Hepatocyte (in vitro differentiated cells): Measurements from ENCODE around the gene CCDC120. TPM values are rescaled to one million over a fixed set of nuclear protein-coding genes. Genes with fewer than 3 reads are reported as not detected.
A peak's percentile ranks its signal among the peaks of the same experiment; 100 is the strongest.

ENCODE experiments used
- DNase-seq: peaks from one replicate; pipeline ENCODE4 v3.0.0-alpha.2; 2016; ENCODE audit warnings: low spot score
- H2AFZ ChIP-seq: fragments of 200-600 bp; sonication (generic); 2 replicates; pipeline ENCODE4 v1.6.0; 2016; ENCODE audit warnings: antibody characterized with exemption, mild to moderate bottlenecking
- H3K27ac ChIP-seq: fragments of 200-600 bp; sonication (generic); 2 replicates; pipeline ENCODE4 v1.5.1; 2016; ENCODE audit warnings: mild to moderate bottlenecking
- H3K27me3 ChIP-seq: fragments of 200-600 bp; sonication (generic); 2 replicates; pipeline ENCODE4 v1.6.1; 2016
- H3K36me3 ChIP-seq: fragments of 200-600 bp; sonication (generic); replicated peaks from 2 replicates; pipeline ENCODE4 v1.5.1; 2016; ENCODE audit warnings: low read depth; ENCODE audit not compliant: insufficient read depth
- H3K4me1 ChIP-seq: fragments of 200-600 bp; sonication (generic); 2 replicates; pipeline ENCODE4 v1.5.1; 2016; ENCODE audit warnings: mild to moderate bottlenecking, moderate library complexity; ENCODE audit not compliant: insufficient read depth
- H3K4me2 ChIP-seq: fragments of 200-600 bp; sonication (generic); 2 replicates; pipeline ENCODE4 v1.6.0; 2016
- H3K4me3 ChIP-seq: fragments of 200-600 bp; sonication (generic); 2 replicates; pipeline ENCODE4 v1.5.1; 2016; ENCODE audit warnings: mild to moderate bottlenecking
- H3K79me2 ChIP-seq: fragments of 200-600 bp; sonication (generic); 2 replicates; pipeline ENCODE4 v1.6.0; 2017; ENCODE audit warnings: mild to moderate bottlenecking
- H3K9me2 ChIP-seq: fragments of 200-600 bp; sonication (generic); replicated peaks from 2 replicates; pipeline ENCODE4 v1.6.0; 2017; ENCODE audit warnings: mild to moderate bottlenecking; ENCODE audit not compliant: insufficient read depth
- H3K9me3 ChIP-seq: fragments of 200-600 bp; sonication (generic); 2 replicates; pipeline ENCODE4 v1.5.1; 2016; ENCODE audit warnings: low read depth, mild to moderate bottlenecking
- H4K20me1 ChIP-seq: fragments of 200-600 bp; sonication (generic); 2 replicates; pipeline ENCODE4 v1.6.0; 2016; ENCODE audit warnings: mild to moderate bottlenecking; ENCODE audit not compliant: insufficient read depth, poor library complexity, severe bottlenecking
- EZH2 ChIP-seq: fragments of 200-600 bp; sonication (generic); IDR thresholded peaks from 2 replicates; pipeline ENCODE4 v1.6.1; 2016; ENCODE audit warnings: antibody characterized with exemption, mild to moderate bottlenecking, borderline replicate concordance
- EZH2phosphoT487 ChIP-seq: fragments of 200-600 bp; sonication (generic); IDR thresholded peaks from one replicate; pipeline ENCODE4 v1.6.1; 2018; ENCODE audit warnings: antibody characterized with exemption, mild to moderate bottlenecking, low read depth, moderate library complexity; ENCODE audit not compliant: unreplicated experiment, severe bottlenecking
- WGBS: methylation state at CpG from one replicate; pipeline ENCODE4 v1.1.6; 2016; ENCODE audit warnings: low lambda C conversion rate; ENCODE audit errors: missing lambda C conversion rate; 5-methylcytosine and 5-hydroxymethylcytosine counted together
- polyA plus RNA-seq: library from polyadenylated mRNA; unstranded; fragments of >200 nt; fragmentation: Nextera tagmentation; extraction: Ambion mirVana; gene quantifications from 2 replicates; pipeline ENCODE4 v1.2.1, GENCODE V29; 2016
- total RNA-seq: library from RNA; depleted of rRNA; stranded (reverse); fragments of >200 nt; gene quantifications from 2 replicates; pipeline ENCODE4 v1.2.3, GENCODE V29; 2014
- TF ChIP-seq, protein P1 (sequence below): fragments of 200-600 bp; sonication (generic); IDR thresholded peaks from 2 replicates; pipeline ENCODE4 v1.5.1; 2016; ENCODE audit warnings: antibody characterized with exemption, mild to moderate bottlenecking; ENCODE audit not compliant: poor library complexity

Gene CCDC120
- total and polyA plus RNA-seq, 2 experiments from 2014 or later = 7.0 to 19.1 TPM

DNA sequence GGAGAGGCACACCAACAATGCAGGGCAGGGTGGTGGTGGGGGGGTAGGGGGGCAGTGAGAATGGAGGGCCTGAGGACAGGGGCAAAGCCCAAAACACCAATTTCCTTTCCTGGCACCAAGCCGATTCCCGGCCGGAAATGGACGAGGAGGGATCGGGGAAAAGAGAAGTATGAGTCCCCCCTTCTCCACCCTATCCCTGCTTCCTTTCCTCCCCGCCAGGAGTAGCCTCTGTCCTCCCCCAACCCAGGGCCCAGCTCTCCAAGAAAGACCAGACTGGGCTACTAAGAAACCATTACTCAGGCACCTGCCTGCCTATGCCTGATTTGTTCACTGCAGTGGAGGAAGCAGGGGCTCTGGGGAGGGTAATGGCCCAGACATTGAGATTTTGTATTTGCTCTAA is 402 bp downstream of the CCDC120 start:
- no peaks in the 10 kb centered on the region for H3K4me1 ChIP-seq
- no peaks in the 10 kb centered on the region for H3K27me3 ChIP-seq
- peak overlapping the region; percentile 93 for H3K27ac ChIP-seq
- no peaks in the 10 kb centered on the region for H3K9me2 ChIP-seq
- no peaks in the 10 kb centered on the region for H3K9me3 ChIP-seq
- no peaks in the 10 kb centered on the region for H4K20me1 ChIP-seq
- H3K79me2 ChIP-seq = peaks cover 4% of the 10 kb centered on the region
- peak overlapping the region; percentile 66 for H3K4me2 ChIP-seq
- no peak overlapping the region for H2AFZ ChIP-seq
- WGBS = 48% methylated on average over 2 of the region's 6 CpGs
- no peaks in the 10 kb centered on the region for H3K36me3 ChIP-seq
- H3K4me3 ChIP-seq = peak overlapping the region; percentile 58
- TF ChIP-seq EZH2phosphoT487 (no peak), EZH2 (no peak)
- TF ChIP-seq, protein P1, sequence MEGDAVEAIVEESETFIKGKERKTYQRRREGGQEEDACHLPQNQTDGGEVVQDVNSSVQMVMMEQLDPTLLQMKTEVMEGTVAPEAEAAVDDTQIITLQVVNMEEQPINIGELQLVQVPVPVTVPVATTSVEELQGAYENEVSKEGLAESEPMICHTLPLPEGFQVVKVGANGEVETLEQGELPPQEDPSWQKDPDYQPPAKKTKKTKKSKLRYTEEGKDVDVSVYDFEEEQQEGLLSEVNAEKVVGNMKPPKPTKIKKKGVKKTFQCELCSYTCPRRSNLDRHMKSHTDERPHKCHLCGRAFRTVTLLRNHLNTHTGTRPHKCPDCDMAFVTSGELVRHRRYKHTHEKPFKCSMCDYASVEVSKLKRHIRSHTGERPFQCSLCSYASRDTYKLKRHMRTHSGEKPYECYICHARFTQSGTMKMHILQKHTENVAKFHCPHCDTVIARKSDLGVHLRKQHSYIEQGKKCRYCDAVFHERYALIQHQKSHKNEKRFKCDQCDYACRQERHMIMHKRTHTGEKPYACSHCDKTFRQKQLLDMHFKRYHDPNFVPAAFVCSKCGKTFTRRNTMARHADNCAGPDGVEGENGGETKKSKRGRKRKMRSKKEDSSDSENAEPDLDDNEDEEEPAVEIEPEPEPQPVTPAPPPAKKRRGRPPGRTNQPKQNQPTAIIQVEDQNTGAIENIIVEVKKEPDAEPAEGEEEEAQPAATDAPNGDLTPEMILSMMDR = no peak
- no peak for DNase-seq

DNA sequence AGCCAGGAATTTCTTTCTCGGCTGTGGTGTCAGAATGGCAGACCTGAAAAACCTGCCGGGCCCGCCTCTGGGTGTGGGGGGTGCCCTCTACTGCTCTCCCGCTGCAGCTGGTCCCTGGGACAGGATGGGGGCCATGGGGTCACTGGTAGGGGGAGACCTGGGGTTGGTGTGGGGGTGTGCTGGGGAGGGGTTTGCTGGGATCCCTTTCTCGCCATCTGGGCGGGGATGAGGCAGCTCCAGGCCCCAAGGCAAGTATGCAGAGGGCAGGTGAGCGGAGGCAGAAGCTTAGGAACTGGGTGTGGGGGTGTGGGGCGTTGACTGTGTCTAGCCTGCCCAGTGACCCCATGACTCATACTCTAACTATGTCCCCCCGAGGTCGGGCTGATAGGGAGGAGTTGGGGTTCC is 884 bp downstream of the CCDC120 start:
- H3K79me2 ChIP-seq = peaks cover 4% of the 10 kb centered on the region
- DNase-seq = peak; percentile 61
- H3K9me3 ChIP-seq = no peaks in the 10 kb centered on the region
- peak overlapping the region; percentile 24 for H3K4me3 ChIP-seq
- H3K27ac ChIP-seq = peak overlapping the region; percentile 93
- H3K36me3 ChIP-seq = no peaks in the 10 kb centered on the region
- H3K27me3 ChIP-seq = no peaks in the 10 kb centered on the region
- no peaks in the 10 kb centered on the region for H3K4me1 ChIP-seq
- H4K20me1 ChIP-seq = no peaks in the 10 kb centered on the region
- no peak for TF ChIP-seq EZH2
- TF ChIP-seq EZH2phosphoT487 = no peak
- TF ChIP-seq, protein P1 = no peak
- peak overlapping the region; percentile 66 for H3K4me2 ChIP-seq
- no peak overlapping the region for H2AFZ ChIP-seq
- no peaks in the 10 kb centered on the region for H3K9me2 ChIP-seq
- WGBS = 39% methylated on average over 7 of the region's 10 CpGs

DNA sequence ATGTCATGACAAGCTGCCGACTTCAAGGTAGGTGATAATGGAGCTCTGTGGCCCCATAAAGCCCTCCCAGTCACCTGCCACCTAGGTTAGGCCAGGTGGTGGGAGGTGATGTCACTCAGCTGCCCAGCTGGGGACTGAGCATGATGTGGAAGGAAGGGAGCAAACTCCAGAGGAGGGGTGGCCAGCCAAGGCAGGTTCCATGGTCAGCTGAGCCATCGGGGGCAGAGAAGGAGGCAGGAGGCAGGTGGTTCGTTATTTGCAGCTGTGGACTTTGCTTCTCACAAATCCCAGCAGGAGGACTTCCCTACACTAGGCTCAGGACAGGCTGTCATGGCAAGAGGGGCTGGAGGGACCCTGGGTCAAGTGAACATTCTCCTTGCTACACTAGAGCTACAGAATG is 2.1 kb downstream of the CCDC120 start:
- Histone ChIP-seq H3K27ac (peak overlapping the region; percentile 93), H2AFZ (no peak overlapping the region), H3K36me3 (no peaks in the 10 kb centered on the region), H3K79me2 (peaks cover 4% of the 10 kb centered on the region), H3K27me3 (no peaks in the 10 kb centered on the region), H3K4me3 (no peak overlapping the region), H4K20me1 (no peaks in the 10 kb centered on the region), H3K4me1 (no peaks in the 10 kb centered on the region), H3K9me3 (no peaks in the 10 kb centered on the region), H3K9me2 (no peaks in the 10 kb centered on the region), H3K4me2 (peak overlapping the region; percentile 66)
- WGBS = 67% methylated on average over 3 of the region's 3 CpGs
- TF ChIP-seq EZH2phosphoT487 (no peak), EZH2 (no peak)
- TF ChIP-seq, protein P1 = no peak
- DNase-seq = peak; percentile 56

DNA sequence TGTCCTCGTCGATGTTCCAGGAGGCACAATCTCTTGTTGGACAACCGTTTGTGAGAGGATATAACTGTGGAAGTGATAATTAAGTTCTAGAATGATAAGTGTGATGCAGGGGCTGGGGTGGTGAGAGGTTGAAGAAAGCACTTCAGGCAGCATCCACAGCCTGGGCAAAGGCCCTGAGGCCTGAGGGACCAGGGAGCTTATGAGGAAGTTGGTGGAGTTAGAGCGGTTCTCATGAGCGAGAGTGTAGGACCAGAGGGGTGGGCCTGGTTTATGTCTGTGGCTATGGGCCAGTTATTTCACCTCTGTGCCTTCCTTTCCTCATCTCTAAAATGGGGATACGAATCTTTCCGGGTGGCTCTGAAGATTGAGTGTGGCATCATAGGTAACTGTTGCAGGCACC is 2.7 kb downstream of the CCDC120 start:
- peak overlapping the region; percentile 60 for H3K27ac ChIP-seq
- H3K4me3 ChIP-seq = no peak overlapping the region
- TF ChIP-seq EZH2 (no peak), EZH2phosphoT487 (no peak)
- TF ChIP-seq, protein P1 = no peak
- H3K9me2 ChIP-seq = no peaks in the 10 kb centered on the region
- no peaks in the 10 kb centered on the region for H3K27me3 ChIP-seq
- H3K79me2 ChIP-seq = peaks cover 4% of the 10 kb centered on the region
- no peak overlapping the region for H3K4me2 ChIP-seq
- H3K36me3 ChIP-seq = no peaks in the 10 kb centered on the region
- no peaks in the 10 kb centered on the region for H3K9me3 ChIP-seq
- no peaks in the 10 kb centered on the region for H4K20me1 ChIP-seq
- no peak overlapping the region for H2AFZ ChIP-seq
- 87% methylated on average over 7 of the region's 7 CpGs for WGBS
- no peak for DNase-seq
- no peaks in the 10 kb centered on the region for H3K4me1 ChIP-seq
